ENCODE data around the gene RPL12.

RPL12 gene

DNA sequence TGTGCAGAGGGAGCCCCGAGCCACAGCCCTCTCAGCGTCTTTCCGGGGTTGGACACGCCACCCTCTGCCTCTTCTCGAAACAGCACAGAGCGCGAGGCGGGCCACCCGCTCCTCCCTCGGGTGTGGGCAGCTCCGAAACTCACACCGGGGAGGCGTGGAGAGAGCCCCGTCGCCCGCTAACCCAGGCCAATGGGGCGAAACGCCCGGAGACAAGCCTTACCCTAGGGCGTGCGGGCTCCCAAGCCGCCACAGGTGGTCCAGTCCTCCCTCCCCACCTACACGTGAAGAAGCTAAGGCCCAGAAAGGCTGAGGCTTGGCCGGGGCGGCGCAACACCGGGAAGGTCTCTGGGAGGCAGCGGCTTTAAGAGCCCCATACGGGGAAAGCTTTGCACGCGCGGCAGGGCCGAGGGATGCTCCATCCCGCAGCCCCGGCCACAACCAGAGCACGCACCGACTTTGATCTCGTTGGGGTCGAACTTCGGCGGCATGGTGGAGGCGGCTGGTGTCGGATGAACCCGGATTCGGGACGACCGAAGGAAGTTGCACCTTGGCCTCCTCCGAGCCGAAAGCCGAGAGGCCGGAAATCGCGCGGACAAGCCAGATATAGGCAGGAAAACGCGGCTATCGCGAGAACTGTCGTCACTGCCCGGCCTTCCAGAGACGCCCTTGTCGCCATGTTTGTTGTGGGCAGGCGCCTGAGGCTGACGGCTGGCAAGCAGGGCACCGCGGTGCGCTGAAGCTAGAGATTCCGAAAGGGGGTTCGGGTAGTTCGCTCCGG, at the start of gene RPL12, which contains the start of gene LRSAM1:
Gene RPL12 (minus strand): TSS at position 577 of the 778 bp plus-strand sequence. CDS start 89 bp downstream, at position 488.
Gene LRSAM1 (plus strand): TSS at position 681 of the 778 bp plus-strand sequence. CDS start 3,018 bp downstream, outside the sequence.
- peak; percentile 95 for DNase-seq

GRCh38 chr9:127500862-127501261, 49.7 kb upstream of the RPL12 start:
- DNase-seq, result no peak

DNA sequence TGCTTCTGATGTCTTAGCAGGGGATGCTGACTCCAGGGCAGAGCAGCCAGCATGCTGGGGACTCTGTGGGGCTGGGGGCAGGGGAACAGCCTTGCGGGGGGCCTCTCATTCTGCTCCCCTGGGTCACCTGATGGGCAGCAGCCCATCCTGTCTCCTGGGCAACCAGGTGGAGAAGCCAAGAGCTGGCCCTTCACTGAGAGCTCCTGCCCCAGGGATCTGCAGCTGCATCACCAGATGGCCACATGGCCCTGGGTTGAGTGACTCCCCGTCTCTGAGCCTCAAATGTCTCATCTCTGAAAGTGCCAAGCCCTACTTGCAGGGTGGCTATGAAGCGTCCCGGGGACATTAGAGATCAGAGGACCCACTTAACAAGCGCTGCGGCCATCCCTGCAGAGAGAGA, 49.2 kb upstream of the RPL12 start:
- DNase-seq, result no peak

GRCh38 chr9:127498298-127498697, 47.1 kb upstream of the RPL12 start:
- DNase-seq, result no peak

GRCh38 chr9:127497656-127498290, 46.6 kb upstream of the RPL12 start:
- no peak for DNase-seq

DNA sequence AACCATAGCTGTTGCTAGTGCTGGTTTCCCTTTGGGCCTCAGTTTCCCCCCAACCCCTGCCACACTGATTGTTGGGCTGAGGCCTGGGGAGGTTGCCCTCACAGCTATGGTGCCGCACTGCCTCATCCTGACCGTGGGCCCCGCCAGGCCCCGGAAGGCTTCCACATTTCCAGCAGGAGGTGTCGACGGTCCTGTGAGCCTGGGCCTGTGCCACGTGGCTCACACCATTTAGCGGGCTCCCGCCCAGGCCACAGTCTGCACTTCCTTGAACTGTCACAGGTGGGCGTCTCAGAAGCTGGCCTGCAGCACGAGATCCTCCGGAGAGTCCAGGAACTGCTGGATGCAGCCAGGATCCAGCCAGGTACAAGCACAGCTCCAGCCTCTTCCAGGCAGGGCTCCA, 45.8 kb upstream of the RPL12 start:
- no peak for DNase-seq

DNA sequence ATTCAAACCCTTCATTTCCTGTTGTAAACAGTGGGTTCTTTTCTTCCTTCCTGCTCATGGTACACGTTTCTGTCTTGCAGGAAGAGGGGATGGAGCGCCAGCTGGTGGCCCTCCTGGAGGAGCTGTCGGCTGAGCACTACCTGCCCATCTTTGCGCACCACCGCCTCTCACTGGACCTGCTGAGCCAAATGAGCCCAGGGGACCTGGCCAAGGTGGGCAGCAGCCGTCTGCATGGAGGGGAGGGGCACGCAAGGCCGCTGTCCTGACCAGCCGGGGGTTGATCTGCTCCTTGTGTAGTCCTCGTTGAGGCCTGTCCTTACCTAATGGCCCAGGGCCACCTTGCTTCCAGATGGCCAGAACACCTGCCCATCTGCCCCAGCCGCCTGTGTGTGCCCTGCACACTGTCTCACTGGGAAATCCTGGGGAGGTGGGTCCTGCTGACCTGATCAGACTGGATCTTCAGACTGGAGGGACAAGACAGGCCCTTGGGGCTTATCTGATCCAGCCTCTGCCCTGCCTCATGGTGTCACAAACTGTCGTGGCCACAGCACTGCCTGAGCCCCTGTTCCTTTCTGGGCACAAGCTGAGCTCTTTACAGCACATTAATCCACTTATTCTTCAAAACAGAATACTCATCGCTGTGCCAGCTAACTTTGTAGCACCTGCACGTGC, 44.8 kb upstream of the RPL12 start:
- no peak for DNase-seq

- no peak for DNase-seq
These were observed 43.1 kb upstream of the RPL12 start for GRCh38 chr9:127494304-127494702.

- DNase-seq, result no peak
These were observed 42.5 kb upstream of the RPL12 start for GRCh38 chr9:127493592-127494303.

DNA sequence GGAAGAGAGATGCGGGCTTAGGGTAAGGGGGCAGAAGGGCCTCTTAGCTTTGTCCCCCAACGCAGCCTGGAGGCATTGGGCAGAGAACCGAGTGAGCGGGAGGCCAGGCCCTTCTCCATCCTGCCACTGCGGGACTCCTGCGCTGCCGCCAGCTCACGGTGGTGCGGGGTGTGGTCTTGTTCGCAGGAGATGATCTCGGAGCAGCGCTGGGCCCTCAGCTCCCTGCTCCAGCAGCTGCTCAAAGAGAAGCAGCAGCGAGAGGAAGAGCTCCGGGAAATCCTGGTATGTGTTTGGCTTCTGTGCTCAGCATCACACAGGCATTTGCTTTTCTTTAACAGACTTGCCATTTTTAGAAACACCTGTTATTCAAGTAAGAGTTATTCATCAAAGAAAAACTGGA, 41.4 kb upstream of the RPL12 start:
- DNase-seq, result no peak

DNA sequence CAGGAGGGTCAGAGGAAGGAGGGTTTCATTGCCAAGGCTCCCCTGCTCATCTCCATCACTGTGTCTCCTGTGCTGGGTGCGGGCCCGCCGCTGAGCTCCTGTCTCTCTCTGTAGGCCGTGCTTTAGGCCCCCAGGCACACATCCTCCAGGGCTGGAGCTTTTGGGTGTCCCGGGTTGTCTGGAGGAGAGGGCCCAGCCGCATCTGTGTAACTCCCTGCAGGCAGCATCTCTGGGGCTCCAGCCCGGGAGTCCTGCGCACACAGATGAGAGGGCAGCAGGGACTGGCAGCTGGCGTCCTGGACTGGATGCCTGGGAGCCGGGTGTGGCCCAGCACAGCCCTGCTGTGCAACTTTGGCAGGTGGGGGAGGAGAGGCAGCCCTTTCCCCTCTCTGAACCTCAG, 40.3 kb upstream of the RPL12 start:
- no peak for DNase-seq

- no peak for DNase-seq
These were observed 39.5 kb upstream of the RPL12 start for GRCh38 chr9:127490535-127491230.

- DNase-seq, result no peak
These were observed 38.4 kb upstream of the RPL12 start for GRCh38 chr9:127489471-127490115.

DNA sequence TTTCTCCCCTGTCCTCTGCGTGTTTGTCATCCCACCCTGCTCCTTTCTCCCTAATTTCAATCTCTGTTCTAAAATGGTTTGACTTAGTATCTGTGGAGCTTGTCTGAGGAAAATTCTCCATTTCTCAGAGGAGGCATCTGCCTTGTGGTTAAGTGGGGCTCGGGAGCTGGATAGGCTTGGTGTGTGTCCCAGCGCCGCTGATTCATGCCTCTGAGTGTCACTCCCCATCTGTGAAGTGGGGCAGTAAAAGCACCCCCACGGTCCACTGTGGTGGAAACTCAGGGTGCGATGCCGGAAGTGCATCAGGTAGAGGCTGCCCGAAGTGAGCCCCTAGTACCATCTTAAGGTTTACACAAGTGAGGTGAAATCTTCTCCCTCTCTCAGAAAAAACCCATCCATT, 37.7 kb upstream of the RPL12 start:
- DNase-seq, result no peak

- no peak for DNase-seq
These were observed 34.8 kb upstream of the RPL12 start for GRCh38 chr9:127485995-127486394.

DNA sequence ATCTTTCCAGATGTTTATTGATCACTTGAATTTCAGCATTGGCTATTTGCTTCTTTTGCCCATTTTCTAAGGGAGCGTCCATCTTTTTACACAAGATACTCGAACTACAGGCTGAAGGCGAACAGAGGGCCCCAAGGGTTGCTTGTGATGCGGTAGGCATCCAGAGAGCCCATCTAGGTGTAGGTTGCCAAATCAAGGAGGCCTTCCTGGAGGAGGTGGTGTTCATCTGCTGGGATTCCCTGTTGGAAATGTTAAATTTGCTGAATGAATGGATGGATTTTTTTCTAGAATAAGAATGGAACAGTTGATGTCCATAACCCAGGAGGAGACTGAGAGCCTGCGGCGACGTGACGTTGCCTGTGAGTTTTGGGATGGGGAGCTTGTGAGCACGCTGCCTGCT, 31.5 kb upstream of the RPL12 start:
- no peak for DNase-seq

GRCh38 chr9:127479507-127480081, 28.4 kb upstream of the RPL12 start:
- no peak for DNase-seq

DNA sequence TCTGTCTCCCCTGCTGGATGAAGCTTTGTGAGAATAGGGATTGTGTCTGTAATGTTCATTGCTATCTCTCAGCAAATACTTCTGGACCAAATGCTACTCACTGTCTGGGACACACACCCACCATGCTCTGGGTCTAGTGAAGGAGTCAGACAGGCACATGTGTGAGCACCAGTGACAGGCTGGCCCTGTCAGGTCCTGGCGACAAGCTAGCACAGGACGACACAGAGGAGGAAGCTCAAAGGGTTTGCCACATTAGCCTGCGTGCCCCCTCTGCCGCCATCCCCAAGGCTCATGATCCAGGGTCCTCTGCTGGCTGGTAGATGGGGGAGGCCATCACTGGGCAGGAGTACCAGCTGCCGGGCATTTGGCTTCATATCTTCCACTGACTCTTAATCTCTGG, 23.4 kb upstream of the RPL12 start:
- DNase-seq, result no peak

DNA sequence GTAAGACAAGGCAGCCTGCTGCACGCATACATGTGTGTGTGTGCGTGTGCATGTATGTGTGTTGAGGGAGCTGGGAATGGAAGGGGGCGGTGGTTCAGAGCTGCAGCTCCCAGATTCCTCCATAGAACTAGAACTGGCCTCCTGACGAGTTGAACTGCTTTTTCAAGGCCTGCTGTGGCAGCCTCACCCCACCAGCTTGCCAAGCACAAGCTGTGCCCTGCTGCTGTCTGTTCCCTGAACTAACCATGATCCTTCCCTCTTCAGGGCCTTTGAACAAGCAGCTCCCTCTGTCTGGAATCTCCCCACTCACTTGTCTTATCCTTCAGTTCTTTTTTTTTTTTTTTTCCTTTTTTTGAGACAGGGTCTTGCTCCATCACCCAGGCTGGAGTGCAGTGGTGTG, 22.7 kb upstream of the RPL12 start:
- no peak for DNase-seq

DNA sequence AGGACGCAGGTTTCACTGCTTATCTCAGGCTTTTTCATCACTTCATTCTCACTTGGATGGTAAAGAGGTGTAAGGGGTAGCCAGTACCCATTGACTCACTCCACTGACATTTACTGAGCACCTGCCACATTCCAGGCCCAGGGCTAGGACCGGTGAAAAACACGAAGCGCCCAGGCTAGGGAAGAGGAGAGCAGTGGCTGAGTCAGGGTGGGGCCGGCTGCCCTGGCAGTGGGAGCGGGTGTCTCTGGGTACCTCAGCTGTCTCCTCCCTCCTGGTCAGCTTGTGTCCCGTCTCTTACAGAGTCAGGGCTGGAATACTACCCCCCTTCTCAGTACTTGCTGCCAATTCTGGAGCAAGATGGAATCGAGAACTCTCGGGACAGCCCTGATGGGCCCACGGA, 22.3 kb upstream of the RPL12 start:
- no peak for DNase-seq

DNA sequence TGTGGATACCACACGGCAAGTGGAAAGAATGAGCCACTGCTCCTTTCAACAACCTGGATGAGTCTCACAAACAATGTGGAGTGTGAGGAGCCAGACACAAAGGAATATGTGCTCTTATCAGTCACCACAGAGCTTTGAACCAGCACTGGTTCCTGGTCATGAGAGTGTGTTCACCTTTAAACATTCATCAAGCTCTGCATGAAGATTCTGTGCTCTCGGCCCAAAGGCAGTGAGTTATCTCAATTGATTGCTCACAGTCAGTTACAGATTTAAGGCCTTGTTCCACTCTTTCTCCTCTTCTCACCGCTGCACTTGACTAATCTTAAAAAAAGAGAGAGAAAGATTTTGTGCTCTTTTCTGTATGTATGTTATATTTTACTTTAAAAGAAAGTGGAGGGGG, 19.5 kb upstream of the RPL12 start:
- no peak for DNase-seq

DNA sequence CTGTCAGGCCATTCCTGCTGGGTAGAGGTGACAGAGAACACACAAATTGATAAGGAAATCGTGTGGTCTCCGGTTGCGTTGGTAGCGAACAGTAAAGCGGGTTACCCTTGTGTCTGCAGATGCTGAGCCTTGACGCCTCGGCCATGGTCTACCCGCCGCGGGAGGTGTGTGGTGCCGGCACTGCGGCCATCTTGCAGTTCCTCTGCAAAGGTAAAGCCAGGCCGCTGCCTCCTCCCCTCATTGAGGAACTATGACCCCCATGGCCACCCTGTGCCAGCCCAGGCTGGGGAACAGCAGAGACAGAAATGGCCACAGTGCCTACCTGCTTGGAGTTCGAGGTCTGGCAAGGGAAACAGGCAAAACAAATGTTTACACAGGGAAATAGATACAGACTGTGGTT, 16.4 kb upstream of the RPL12 start:
- DNase-seq, result no peak
